GM21367 (cell line): ENCODE measurements around the gene TUBB4A.
"Not testable (repeated sequence)": the region's sequence is repeated elsewhere in the genome, so short reads cannot be mapped to it uniquely, and the experiment has no call there.

Experiments used
- ATAC-seq: cut with Tn5 transposase; IDR thresholded peaks from one replicate; pipeline ENCODE4 v1.9.1; 2021; ENCODE audit not compliant: unreplicated experiment

The TUBB4A gene

DNA sequence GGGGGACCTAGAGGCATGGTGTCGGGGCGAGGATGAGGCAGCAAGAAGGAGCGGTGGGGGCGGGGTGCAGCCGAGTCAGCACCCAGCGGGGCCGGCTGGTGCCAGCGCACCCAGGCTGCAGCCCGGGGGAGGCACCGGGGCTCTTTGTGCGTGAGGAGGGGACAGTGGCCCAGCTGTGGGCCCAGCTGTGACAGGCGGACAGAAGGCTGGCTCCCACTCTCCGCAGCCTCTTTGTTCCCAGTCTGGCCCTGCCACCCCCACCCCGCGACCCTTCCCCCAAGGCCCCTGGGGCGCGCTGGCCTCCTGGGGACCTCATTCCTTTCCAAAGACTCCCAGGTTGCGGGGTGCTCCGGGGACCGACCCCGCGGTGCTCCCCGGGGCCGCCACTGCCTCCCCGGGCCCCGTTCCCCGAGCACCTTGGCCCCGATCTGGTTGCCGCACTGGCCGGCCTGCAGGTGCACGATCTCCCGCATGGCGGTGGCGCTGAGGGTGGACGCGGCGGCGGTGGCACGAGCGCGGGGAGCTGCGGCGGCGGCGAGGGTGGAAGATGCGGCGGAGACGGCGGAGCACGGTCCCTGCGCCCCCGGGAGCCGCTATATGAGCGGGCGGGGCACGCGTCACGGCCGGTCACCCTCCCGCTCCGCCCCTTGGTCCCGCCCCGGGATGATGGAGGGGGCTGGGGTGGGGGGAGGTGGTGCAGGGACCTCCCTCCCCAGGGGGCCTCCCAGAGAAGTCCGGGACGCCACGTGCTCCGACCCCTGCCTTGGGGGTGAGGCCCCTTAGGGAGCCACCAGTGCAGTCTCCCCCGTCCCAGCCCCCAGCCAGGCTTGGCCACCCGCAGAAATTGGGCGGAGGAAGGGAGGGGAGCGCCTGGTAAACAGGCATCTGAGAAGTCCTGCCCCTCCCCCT, at the start of gene TUBB4A:
TSS of gene TUBB4A (minus strand) at position 570 of the 909 bp plus-strand sequence. CDS start at position 473, 97 bp downstream.
- no peak for ATAC-seq

DNA sequence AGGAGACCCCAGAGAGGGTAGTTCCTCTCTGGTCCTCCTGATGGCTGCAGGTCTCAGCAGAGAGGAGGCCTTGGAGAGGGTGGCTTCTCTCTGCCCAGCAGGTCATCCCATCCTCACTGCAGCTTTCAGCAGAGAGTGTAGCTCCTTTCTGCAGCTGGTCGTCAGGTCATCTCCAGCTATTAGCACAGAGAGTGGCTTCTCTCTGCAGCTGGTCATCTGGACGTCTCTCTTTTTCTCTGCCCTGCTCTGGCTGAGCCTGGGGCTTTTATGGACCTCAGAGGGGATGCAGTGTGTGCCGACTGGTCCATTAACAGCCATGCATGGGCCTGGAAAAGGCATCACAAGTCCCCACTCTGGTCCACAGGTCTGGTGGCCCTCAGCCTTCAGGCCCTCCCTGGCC, 49.0 kb upstream of the TUBB4A start:
- no peak for ATAC-seq

DNA sequence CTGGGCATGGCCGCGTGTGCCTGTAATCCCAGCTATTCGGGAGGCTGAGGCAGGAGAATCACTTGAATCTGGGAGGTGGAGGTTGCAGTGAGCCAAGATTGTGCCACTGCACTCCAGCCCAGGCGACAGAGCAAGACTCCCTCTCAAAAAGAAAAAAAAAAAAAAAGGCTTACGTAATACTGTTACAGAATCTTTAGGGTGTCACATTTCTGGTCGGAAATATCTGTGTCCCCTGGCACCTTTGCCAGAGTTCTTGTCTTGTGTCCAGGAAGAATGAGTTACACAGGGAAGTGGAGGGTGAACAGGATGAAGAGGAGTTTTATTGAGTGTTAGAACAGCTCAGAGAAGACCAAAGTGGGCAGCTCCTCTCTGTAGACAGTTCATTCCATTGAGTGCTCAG, 48.6 kb upstream of the TUBB4A start:
- not testable (repeated sequence) for ATAC-seq

DNA sequence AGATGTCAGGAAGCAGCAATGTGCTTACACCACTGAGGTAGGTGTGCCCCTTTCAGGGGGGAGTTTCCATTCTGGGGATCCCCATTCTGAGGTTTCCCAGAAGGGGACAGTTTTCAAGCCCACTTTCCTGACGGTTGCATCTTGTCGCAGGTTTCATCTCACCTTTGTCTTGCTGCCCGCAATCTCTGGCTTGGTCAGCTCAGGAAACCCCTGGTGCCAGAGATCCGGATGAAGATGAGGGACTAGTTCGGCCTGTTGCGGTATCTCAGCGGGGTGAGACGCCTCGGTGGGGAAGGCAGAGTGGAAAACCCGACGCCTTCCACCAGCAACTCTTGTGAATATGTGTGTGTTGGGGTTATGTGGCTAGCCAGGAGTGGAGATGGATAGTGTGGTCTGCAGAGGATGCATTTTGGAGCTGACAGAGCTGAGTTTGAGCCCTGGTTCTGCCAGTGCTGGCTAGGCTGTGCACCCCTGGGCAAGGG, 41.8 kb upstream of the TUBB4A start:
- no peak for ATAC-seq

DNA sequence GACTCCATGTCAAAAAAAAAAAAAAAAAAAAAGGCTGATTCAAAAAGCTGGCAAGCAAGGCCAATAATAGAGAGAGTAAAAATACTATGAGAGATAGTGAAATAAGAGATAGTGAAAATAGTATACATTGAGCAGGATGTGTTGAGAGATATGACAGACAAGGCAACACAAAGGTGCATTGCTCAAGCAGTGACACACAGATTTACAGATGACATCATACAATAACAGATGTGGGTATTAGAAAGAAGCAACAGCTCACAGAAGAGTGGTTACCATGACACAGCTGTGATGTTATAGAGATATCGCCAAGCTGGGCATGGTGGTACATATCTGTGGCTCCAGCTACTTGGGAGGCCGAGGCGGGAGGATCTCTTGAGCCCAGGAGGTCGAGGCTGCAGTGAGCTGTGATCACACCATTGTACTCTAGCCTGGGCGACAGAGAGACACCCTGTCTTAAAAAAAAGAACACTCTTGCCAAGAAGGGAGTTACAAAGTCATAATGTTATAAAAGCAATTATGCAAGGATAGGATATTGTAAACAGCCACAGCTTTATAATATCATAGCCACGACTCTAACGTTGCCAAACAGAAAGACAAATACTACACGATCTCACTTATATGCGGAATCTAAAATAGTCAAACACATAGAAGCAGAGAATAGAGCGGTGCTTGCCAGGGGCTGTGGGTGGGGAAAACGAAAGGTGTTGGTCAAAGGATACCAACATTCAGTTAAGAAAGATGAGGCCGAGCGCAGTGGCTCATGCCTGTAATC, 39.0 kb upstream of the TUBB4A start:
- ATAC-seq, result no peak

DNA sequence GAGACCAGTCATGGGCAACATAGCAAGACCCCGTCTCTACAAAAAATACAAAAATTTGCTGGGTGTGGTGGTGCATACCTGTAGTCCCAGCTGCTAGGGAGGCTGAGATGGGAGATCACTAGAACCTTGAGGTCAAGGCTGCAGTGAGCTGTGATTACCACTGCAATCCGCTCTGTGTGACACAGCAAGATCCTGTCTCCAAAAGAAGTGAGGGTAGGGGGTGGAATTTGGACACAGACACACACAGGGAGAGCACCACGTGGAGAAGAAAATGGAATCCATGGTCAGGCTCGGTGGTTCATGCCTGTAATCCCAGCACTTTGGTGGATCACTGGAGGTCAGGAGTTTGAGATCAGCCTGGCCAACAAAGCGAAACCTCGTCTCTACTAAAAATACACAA, 37.4 kb upstream of the TUBB4A start:
- ATAC-seq, result no peak

DNA sequence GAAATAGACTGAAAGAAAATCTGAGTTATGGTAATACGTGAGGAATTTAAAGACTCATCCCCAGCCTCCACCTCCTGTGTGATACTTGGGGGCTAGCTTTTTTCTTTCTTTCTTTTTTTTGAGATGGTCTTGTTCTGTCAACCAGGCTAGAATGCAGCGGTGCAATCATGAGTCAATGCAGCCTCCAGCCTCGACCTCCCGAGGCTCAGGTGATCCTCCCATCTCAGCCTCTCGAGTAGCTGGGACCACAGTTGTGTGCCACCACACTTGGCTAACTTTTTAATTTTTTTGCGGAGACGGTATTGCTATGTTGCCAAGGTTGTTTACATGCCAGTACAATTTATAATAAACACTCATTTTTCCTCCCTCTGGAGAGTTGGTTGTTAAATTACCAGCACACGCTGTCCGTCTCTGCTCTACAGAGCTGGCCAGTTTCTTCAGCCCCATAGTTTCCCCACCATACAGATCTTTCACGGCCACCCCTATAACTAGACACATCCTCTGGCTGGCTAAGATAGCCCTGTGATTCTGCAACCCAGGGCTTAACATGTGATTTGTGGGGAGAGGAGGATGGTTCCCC, 33.5 kb upstream of the TUBB4A start:
- ATAC-seq, result no peak

DNA sequence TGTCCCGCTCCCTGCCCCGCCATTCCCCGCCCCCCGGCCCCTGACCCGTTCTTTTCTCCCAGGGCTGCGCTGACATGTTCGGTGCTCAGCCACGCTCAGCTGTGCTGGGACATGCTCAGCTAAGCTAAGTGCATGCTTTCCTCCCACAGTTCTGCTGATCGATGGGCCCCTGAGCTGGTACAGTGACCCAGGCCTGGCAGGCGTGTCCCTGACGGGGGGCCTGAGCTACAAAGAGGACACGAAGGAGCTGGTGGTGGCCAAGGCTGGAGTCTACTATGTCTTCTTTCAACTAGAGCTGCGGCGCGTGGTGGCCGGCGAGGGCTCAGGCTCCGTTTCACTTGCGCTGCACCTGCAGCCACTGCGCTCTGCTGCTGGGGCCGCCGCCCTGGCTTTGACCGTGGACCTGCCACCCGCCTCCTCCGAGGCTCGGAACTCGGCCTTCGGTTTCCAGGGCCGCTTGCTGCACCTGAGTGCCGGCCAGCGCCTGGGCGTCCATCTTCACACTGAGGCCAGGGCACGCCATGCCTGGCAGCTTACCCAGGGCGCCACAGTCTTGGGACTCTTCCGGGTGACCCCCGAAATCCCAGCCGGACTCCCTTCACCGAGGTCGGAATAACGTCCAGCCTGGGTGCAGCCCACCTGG, 32.5 kb upstream of the TUBB4A start:
- no peak for ATAC-seq

DNA sequence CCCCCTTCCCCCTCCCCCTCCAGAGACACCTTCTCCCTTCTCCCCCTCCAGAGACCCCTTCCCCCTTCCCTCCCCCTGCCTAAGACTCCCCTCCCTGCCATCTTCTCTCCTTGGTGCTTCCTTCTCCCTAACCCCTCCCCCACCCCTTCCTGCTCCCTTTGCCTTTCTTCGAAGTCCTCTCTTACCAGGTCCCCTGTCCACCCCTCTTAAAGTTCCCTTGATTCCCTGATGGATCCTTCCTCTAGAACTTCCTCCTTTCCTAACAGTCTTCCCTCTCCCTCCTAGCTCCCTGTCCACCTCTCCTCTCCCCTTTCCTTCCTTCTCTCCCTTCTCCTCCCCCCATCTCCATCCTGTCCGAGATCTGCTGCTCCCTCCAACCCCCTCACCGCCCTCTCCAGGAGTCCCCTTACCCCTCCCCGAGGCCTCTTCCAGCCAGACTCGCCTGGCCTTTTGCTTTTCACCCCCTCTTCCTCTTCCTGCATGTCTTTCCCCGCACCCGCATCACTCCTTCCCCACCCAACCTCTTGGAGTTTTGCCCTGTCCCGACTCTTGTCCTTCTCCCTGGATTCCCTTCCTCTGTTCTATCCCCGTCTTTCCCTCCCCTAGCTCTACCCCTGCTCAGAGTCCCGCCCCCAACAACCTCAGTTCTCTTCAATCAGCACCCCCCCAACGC, 31.8 kb upstream of the TUBB4A start:
- no peak for ATAC-seq

DNA sequence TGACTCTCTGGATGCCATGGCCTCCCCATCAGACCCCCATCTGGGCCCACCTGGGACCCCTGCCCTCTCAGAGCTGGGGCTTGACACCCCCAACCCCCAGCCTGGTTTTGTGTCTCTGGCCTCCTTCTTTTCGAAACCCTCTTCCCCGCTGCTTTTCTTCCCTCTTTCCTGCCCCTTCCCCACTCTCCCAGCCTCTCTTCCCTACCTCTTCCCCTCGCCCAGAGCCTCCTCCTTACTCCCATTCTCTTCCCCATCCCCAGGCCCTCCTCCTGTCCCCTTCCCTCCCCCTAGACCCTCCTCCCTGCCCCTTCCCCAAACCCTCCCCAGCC, 30.9 kb upstream of the TUBB4A start:
- no peak for ATAC-seq

DNA sequence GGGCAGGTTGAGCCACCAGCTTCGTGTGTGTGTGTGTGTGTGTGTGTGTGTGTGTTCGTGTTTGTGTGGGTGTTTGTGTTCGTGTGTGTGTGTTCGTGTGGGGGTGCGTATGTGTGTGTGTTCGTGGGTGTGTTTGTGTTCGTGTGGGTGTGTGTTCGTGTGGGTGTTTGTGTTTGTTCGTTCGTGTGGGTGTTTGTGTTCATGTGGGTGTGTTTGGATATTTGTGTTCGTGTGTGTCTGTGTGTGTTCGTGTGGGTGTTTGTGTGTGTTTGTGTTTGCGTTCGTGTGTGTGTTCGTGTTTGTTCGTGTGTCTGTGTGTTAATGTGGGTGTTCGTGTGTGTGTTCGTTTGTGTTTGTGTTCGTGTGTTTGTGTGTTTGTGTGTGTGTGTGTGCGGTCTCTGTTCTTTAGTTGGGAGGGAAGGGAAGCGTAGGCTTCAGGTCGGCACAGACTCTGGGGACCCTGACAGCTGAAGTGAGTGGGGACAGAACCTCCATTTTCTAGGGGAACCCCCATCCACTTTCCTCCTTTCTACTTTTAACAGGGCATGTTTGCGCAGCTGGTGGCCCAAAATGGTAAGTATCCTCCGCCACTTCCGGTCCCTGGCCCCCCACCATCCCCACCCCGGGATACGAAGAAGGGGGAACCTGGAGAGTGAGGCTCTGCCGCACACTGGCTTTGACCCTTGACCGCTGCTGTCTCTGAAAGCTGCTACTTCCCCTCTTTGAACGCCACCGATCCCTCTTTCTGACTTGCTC, 30.3 kb upstream of the TUBB4A start:
- no peak for ATAC-seq

DNA sequence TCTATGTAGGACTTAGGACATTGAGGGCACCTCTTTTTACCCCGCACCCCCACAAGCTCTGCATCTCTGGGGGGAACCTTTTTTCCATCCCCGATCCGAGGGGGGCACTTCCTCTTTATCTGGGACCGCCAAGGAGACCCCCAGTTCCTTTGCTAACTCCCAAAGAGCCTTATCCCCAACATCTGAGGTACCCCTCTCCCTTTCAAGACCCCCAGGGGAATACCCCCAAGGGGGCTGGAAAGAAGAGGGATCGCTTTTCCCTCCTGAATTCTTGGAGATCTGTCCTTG, 29.8 kb upstream of the TUBB4A start:
- no peak for ATAC-seq

DNA sequence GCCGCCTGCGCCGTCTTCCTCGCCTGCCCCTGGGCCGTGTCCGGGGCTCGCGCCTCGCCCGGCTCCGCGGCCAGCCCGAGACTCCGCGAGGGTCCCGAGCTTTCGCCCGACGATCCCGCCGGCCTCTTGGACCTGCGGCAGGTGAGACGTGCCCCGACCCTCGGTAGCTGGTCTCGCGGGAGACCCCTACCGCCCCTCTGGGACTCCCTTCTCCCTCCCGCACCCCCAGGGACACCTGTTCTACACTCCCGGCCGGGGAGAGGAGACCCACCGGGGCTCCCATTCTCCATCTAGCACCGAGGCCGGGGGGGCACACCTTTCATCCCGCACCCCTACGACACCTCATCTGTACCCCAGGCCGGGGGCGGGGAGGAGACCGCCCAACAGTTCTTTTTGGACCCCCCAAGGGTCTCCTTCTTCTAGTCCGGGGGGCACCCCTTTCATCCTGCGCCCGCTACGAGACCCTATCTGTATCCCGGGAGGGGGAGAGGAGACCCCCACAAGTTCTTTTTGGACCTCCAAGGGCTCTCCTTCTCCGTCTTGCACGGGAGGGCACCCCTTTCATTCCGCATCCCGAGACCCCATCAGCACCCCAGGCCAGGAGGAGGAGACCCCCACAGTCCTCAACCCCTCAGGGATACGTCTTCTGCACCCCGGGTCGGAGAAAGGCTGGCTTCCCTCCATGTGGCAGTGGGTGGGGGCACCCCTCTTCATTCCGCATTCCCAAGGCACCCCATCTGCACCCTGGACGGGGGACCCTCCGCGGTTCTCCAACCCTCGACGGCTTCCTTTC, 29.2 kb upstream of the TUBB4A start:
- no peak for ATAC-seq

DNA sequence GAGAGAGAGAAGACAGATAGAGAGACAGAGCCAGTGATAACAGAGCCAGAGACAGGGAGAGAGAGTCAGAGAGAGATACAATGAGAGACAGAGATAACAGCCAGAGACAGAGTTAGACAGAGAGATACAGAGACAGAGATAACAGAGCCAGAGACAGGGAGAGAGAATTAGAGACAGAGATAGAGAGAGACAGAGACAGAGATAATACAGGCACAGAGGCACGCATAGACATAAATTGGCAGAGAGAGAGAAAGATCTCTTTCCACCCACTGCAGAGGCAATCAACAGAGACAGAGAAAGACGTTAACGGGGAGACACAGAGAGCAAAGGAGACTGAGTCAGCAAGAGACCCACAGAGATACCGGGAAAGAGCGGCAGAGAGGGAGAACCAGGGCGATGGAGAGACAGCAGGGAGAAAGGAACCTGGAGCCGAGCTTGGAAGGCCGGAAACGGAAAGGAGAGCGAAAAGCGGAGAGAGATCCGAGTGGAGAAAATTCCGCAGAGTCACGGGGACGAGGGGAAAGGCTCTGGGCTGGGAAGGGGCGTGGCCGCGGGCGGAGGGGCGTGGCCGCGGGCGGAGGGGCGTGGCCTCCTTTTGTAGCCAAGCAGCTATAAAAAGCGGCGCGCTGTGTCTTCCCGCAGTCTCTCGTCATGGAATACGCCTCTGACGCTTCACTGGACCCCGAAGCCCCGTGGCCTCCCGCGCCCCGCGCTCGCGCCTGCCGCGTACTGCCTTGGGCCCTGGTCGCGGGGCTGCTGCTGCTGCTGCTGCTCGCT, 28.5 kb upstream of the TUBB4A start, which contains the start of gene TNFSF9:
TSS of gene TNFSF9 (plus strand) at position 641 of the 777 bp plus-strand sequence. CDS start at position 652, 11 bp downstream.
- ATAC-seq, result no peak

DNA sequence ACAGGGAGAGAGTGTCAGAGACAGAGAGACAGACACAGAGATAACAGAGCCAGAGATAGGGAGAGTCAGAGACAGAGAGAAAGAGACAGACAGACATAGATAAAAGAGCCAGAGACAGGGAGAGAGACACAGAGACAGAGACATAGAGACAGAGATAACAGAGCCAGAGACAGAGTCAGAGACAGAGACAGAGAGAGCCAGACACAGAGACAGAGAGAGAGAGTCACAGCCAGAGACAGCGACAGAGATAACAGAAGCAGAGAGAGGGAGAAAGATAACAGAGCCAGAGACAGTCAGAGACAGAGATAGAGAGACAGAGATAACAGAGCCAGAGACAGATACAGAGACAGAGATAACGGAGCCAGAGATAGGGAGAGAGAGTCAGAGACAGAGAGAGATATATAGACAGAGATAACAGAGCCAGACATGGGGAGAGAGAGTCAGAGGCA, 27.9 kb upstream of the TUBB4A start:
- no peak for ATAC-seq

DNA sequence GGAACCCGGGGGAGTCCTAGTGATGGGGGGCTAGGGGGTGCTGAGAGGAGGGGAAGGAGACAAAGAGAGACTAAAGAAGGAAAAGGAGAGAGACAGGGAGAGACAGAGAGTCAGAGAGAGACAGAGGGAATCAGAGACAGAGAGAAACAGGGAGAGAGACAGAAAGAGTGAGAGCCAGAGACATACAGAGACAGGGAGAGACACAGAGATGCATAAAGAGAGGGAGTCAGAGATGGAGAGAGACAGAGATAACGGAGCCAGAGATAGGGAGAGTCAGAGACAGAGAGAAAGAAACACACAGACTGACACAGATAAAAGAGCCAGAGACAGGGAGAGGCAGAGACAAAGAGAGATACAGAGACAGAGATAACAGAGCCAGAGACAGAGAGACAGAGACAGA, 27.2 kb upstream of the TUBB4A start:
- ATAC-seq, result no peak

DNA sequence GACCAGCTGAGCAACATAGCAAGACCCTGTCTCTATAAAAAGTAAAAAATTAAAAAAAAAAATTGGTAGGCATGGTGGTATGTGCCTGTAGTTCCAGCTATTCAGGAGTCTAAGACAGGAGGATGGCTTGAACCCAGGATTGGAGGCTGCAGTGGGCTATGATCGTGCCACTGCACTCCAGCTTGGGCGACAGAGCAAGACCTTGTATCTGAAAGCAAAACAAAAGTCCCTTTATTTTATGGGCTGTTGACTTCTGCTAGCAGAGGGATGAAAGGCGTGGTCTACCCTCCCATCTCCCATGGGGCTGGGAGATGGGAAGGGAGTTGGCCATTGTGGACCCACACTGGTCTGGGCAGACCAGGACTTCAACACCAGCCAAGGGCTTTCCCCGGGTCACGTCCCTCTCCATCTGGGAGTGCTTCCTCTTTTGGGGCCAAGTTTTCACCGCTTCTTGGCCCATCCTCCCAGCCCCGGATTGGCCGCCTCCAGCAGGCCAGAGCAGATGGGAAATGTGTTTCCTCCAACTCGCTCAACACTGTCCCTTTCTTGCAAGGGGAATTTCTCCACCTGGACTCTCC, 26.5 kb upstream of the TUBB4A start:
- ATAC-seq, result peak; percentile 19

DNA sequence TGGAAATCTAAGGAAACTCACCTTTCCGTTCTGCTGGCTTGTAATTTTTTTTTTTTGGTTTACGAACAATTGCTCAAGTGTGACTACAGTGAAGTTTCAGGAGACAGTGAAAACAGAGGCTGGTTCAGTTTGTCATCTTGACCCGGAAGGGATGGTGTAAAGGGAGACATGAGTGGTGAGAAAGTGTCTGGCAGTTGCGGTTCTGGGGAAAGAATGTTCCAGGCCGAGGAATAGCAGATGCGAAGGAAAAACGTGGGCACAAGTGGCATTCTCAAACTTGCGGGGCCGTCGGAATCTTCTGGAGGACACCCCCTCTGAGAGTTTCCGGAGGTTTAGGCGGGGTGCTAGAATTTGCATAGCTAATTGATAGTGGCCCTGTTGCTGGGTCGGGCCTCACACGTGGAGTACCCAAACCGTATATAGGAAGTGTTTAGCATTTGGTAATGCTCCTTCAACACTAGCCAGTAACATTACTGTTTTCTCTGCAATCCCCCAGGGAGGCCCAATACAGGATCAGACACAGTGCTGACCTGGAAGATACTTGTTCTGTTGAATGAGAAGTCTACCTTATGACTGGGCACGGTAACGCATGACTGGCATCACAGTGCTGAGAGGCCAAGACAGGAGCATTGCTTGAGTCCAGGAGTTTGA, 25.9 kb upstream of the TUBB4A start:
- ATAC-seq, result peak; percentile 38
